Superior temporal gyrus (tissue), 1 donor: ENCODE results near the gene ZNF648.
"Not testable (repeated sequence)": the region's sequence is repeated elsewhere in the genome, so short reads cannot be mapped to it uniquely, and the experiment has no call there.

Source experiments
- DNase-seq: peaks from one replicate; pipeline ENCODE4 v3.0.0-alpha.2; 2016; ENCODE audit errors: extremely low spot score

Gene ZNF648

GRCh38 chr1:182071924-182072323 is 10.4 kb upstream of the ZNF648 start:
- DNase-seq = no peak

- DNase-seq = peak; percentile 35
Observed at GRCh38 chr1:182069028-182069466, 7.5 kb upstream of the ZNF648 start.

DNA sequence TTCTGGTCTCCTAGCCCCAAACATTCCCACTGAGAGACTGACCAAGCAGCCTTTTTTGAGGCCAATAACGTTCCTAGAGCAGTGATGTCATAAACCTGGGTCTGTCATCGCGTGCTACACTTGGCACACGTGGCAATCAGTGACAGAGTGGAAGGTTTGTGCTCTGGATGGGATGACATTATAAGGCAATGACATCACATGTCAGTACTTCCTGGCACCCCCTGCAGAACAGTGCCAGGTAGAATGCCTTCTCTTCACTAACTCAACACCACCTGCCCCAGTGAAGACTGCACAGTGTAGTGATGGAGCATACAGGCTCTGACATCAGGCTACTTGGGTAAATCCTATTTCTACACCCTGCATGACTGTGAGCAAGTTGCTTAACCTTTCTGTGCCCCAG is 5.4 kb upstream of the ZNF648 start:
- DNase-seq = no peak

DNA sequence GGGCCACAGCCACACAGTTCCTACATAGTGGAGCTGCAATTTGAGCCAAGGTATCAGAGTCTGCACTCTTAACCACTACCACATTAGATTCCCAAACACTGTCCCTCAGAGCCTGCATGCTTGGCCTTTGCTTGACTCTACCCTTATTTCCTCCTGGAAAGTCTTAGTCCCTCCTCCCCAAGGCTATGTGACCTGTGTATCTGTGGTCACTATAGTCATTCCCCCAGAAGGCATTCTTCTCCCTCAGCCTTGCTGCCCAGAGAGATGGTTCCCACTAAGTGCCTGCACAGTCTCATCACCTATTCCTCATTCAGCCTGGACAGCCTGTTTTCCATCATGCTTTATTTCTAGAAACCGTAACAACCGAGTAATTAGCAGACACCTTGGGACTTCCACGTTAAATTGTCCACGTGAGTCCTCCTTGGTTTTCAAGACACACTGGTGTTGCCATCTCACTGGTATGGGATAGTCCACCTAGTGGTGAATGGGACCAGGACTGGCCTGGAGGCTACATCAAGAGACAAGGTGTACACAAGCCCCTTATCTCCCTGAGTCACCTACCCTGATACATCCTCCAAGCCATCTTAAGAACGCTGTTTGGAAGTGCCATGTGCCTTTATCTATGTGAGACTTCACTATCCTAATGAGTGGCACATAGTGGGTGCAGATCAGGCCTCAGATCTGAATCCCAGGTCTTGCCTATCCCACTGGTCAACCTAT is 3.8 kb upstream of the ZNF648 start:
- no peak for DNase-seq

GRCh38 chr1:182064611-182065010 is 3.1 kb upstream of the ZNF648 start:
- no peak for DNase-seq

GRCh38 chr1:182062223-182062622 is 711 bp upstream of the ZNF648 start:
- no peak for DNase-seq

DNA sequence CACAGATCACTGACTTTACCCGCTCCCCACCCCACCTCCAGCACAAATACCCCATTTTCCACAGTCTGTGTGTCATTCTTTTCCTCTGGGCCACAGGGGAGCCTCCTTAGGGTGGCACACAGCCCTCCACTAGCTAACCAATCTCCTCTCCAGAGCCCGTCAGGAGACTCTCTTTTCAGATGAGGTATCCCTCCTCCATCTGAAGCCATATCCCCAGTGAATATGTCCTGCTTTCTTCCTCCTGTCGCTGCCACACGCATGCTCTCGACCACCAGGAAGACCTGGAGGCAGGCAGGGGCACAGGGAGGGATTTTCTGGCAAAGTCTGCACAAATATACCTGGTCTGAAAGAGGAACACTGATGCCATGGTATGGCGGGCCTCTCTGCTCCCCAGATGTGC is 635 bp downstream of the ZNF648 start:
- no peak for DNase-seq

- DNase-seq = peak; percentile 55
Observed at GRCh38 chr1:182059936-182060335, 1.6 kb downstream of the ZNF648 start.

- DNase-seq = no peak
Observed at GRCh38 chr1:182056601-182057366, 4.7 kb downstream of the ZNF648 start.

DNA sequence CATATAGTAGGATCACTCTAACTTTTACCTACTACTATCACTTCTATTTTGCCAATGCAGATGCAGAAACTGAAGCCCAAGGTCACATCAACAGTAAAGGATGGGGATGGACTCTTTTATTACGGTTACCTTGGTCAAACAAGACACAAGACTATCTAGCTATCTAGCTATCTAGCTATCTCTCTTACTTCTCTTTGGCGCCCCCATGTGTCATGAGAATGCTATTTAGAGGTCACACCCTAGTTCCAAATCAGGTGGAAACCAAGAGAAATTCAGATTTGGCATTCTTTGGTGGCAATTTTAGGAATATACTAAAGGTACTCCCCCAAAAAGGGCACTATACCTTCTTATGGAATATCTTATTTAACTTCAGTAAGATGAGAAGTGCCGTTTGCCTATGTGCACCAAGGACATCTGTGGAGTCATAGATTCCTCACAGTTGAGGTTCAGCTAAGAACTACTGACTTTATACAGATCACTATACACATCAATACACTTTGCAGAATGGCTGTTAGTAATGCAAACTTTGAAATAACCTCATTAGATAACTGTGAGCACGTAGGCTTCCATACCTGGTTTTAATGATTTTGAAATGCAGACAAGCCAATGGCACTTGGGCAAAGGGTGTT is 6.7 kb downstream of the ZNF648 start:
- DNase-seq = peak; percentile 77

- DNase-seq = no peak
Observed at GRCh38 chr1:182052355-182052754, 9.2 kb downstream of the ZNF648 start.

- no peak for DNase-seq
Observed at GRCh38 chr1:182051938-182052337, 9.6 kb downstream of the ZNF648 start.

GRCh38 chr1:182050481-182051448 is 10.7 kb downstream of the ZNF648 start:
- no peak for DNase-seq

GRCh38 chr1:182048562-182048961 is 12.9 kb downstream of the ZNF648 start:
- no peak for DNase-seq

DNA sequence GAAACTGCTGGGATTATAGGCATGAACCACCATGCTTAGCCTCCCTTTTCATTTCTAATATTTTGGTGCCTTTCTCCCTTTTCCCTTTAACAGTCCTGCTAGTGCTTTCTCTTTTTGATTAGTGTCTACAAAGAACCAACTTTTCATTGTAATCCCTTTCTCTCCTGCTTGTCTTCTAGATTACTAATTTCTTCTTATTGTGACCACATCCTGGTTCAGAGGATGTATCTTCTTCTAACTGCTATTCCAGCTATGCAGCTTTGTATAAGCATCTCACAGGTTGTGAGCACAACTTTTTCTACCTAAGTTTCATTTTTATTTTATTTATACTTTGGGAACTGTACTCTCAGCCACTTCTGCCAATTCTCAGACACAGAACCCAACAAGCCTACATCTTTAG is 14.7 kb downstream of the ZNF648 start:
- DNase-seq = no peak

DNA sequence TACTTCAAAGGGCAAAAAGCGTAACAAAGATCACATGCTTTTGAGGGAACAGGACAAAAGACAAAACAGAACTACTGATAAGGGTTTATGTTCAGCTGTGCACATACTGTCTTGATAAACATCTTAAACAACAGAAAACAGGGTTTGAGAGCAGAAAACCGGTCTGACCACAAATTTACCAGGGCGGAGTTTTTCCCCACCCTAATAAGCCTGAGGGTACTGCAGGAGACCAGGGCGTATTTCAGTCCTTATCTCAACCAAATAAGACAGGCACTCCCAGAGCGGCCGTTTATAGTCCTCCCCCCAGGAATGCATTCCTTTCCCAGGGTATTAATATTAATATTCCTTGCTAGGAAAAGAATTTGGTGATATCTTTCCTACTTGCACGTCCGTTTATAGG is 16.0 kb downstream of the ZNF648 start:
- DNase-seq = not testable (repeated sequence)

- DNase-seq = no peak
Observed at GRCh38 chr1:182041615-182042014, 19.9 kb downstream of the ZNF648 start.

DNA sequence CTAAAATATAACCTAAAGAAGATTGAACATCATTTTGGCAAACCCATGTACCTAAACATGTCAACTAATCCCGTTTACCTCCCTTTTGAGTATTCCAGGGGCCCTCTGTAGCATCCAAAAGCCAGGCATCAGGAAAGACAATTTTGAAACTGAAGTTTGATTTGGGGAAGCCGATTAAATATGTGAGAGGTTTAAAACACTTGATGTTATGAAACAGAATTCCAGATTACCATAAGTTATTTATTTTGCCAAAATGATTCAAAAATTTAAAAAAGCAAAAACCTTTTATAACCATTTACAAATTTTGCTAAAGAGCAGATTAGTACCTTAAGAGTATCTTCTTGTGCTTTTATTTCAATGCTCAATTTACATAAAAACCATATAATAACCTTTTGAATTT is 23.3 kb downstream of the ZNF648 start:
- no peak for DNase-seq

DNA sequence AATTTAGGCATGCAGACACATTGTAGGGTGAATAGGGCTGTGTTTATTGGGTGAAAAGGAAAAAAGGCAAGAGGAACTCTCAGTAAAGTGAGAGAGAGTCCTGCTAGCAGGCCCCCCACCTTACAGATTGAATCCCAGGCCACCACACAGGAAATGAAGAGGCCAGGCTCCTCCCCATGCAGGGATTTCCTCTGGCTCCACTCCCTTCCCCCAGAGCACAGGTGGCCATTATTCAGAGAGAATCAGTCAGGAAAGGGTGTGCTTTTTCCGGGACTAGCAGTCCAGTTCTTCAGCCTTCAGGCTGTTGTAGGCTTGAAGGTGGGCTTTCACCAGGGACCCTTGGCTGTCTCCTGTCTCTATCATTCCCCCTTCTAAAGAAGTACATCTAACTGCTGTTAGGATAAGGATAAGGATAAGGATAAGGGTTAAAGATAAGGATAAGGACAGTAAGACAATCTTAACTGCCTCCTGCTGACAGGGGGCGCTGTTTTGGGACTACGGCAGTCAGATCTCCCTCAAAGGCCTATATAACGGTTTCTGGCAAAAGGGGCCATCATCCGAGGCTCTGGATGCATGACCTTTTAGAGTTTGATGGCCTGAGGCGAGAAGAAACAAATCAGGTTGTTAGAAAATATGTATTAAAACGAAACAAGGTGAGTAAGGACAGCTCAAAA is 26.3 kb downstream of the ZNF648 start:
- DNase-seq = no peak

DNA sequence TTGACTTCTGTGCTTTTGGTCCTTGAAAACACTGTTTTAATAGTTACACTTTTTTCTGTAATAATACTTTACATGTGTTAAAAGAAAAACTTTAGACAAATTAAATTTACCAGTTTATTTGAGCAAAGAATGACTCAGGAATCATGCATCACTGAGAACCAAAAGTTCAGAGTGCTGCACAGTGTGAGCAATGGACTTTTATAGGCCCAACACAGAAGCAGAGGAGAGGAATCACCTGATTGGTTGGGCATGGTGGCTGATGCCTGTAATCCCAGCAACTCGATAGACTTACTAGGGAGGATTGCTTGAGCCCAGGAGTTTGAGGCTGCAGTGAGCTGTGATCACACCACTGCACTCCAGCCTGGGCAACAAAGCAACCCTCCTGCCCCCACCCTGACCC is 29.3 kb downstream of the ZNF648 start:
- DNase-seq = no peak
